IPS-20b (cell line): ENCODE results near the gene RPL41.
A peak's percentile ranks its signal among the peaks of the same experiment; 100 is the strongest.

Source experiments
- H3K27ac ChIP-seq: one replicate; pipeline ENCODE4 v1.5.1; 2013; ENCODE audit warnings: low read length
- H3K27me3 ChIP-seq: 2 replicates; pipeline ENCODE4 v1.6.1; 2013; ENCODE audit warnings: mild to moderate bottlenecking, low read length, inconsistent platforms; ENCODE audit not compliant: insufficient read depth
- H3K36me3 ChIP-seq: 2 replicates; pipeline ENCODE4 v1.6.1; 2013; ENCODE audit warnings: low read depth, mild to moderate bottlenecking, inconsistent platforms, low read length, moderate library complexity; ENCODE audit not compliant: insufficient read depth
- H3K4me1 ChIP-seq: 2 replicates; pipeline ENCODE4 v1.6.1; 2013; ENCODE audit warnings: mild to moderate bottlenecking, control low read depth, inconsistent platforms, low read length, moderate library complexity; ENCODE audit not compliant: insufficient read depth
- H3K4me3 ChIP-seq: 2 replicates; pipeline ENCODE4 v1.5.1; 2013; ENCODE audit warnings: mild to moderate bottlenecking, low read length, inconsistent platforms
- H3K9ac ChIP-seq: 2 replicates; pipeline ENCODE4 v1.6.1; 2013; ENCODE audit warnings: low read depth, mild to moderate bottlenecking, inconsistent platforms, low read length, moderate library complexity
- H3K9me3 ChIP-seq: 2 replicates; pipeline ENCODE4 v1.6.1; 2013; ENCODE audit warnings: mild to moderate bottlenecking, low read depth, low read length, inconsistent platforms; ENCODE audit not compliant: insufficient read depth

Gene RPL41

DNA sequence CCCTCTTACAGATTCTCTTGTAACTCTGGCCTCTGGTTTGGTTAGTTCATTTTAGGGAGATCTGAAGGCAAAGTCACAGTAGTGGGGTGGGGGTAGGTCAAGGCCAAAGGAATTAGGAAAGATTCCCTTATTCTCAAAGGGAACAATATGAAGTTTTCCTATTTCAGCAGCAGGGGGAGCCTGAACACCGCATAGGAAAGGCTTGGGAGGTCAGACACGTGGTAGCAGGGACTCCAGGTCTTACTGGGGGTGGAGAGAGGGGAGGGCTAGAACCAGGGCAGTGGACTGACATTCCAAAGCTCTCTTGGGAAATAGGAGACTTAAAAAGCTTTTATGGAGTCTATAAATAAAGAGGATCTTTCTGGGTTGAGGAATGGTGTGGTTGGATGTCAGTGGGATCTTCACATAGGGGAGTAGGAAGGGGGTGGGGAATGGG is 2.9 kb downstream of the RPL41 start:
- no peak overlapping the region for H3K27ac ChIP-seq

DNA sequence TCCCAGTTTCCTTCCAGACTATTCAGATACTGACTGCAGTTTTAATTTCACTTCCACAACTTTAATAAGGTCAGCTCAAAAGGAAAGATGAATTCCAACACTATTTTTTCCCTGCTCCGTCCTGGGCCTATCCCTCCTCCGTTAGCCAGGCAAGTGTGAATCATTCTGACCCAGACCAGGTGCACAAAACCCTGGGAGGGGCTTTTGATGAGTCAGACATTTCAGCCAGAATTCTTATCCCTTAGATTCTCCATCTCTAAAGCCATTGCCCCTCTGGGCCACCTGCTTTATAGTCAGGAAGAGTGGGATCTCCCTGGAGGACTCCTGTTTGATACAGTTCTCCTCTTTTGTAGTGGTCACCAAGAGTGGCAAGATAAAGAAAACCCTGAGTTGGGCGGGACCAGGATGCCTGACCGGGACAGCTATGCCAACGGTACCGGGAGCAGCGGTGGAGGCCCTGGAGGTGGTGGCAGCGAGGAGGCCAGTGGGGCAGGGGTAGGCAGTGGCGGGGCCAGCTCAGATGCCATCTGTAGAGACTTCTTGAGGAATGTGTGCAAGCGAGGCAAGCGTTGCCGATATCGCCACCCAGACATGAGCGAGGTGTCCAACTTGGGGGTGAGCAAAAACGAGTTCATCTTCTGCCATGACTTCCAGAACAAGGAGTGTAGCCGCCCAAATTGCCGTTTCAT is 3.9 kb downstream of the RPL41 start:
- Histone ChIP-seq H3K4me1 (peaks cover 10% of the 10 kb centered on the region; the same call in 1 of the 2 replicates), H3K9me3 (no peaks in the 10 kb centered on the region), H3K27me3 (no peaks in the 10 kb centered on the region), H3K4me3 (no peak overlapping the region), H3K9ac (no peak overlapping the region), H3K36me3 (peaks cover 26% of the 10 kb centered on the region), H3K27ac (no peak overlapping the region)

More for the DNA sequence above, 2.9 kb downstream of the RPL41 start:
- H3K9ac ChIP-seq = peak overlapping the region; percentile 86; the same call in 1 of the 2 replicates
- H3K36me3 ChIP-seq = peaks cover 26% of the 10 kb centered on the region
- no peaks in the 10 kb centered on the region for H3K27me3 ChIP-seq
- peak overlapping the region; percentile 97 for H3K4me3 ChIP-seq
- H3K4me1 ChIP-seq = peaks cover 10% of the 10 kb centered on the region; the same call in 1 of the 2 replicates
- H3K9me3 ChIP-seq = no peaks in the 10 kb centered on the region

DNA sequence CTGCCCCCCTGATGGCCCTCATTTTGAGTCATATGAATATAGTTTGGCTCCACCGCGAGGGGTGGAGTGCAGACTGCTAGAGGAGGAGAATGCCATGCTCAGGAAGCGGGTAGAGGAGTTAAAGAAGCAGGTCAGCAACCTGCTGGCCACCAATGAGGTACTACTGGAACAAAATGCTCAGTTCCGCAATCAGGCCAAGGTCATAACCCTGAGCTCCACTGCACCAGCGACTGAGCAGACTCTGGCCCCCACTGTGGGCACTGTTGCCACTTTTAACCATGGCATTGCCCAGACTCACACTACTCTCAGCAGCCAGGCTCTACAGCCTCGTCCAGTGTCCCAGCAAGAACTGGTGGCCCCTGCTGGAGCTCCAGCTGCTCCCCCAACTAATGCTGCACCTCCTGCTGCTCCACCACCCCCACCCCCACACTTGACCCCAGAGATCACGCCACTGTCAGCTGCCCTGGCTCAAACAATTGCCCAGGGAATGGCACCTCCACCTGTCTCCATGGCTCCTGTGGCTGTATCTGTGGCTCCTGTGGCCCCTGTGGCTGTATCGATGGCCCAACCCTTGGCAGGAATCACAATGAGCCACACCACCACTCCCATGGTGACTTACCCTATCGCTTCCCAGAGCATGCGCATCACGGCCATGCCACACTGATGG is 4.9 kb downstream of the RPL41 start:
- H3K27ac ChIP-seq = no peak overlapping the region
- H3K27me3 ChIP-seq = no peaks in the 10 kb centered on the region
- H3K4me1 ChIP-seq = peaks cover 12% of the 10 kb centered on the region; the same call in 1 of the 2 replicates
- H3K9ac ChIP-seq = no peak overlapping the region
- no peak overlapping the region for H3K4me3 ChIP-seq
- H3K9me3 ChIP-seq = no peaks in the 10 kb centered on the region
- peaks cover 26% of the 10 kb centered on the region for H3K36me3 ChIP-seq

- H3K27ac ChIP-seq = no peak overlapping the region
- H3K9me3 ChIP-seq = no peaks in the 10 kb centered on the region
- H3K36me3 ChIP-seq = peaks cover 16% of the 10 kb centered on the region
- no peaks in the 10 kb centered on the region for H3K27me3 ChIP-seq
- peaks cover 23% of the 10 kb centered on the region; the same call in 1 of the 2 replicates for H3K4me1 ChIP-seq
- H3K9ac ChIP-seq = no peak overlapping the region
- no peak overlapping the region for H3K4me3 ChIP-seq
Observed at GRCh38 chr12:56122637-56123036, 6.2 kb downstream of the RPL41 start.

GRCh38 chr12:56124133-56124532 is 7.7 kb downstream of the RPL41 start:
- Histone ChIP-seq H3K9ac (no peak overlapping the region), H3K27me3 (no peaks in the 10 kb centered on the region), H3K4me1 (peaks cover 19% of the 10 kb centered on the region; the same call in 1 of the 2 replicates), H3K9me3 (no peaks in the 10 kb centered on the region), H3K36me3 (peaks cover 14% of the 10 kb centered on the region), H3K27ac (no peak overlapping the region), H3K4me3 (no peak overlapping the region)

DNA sequence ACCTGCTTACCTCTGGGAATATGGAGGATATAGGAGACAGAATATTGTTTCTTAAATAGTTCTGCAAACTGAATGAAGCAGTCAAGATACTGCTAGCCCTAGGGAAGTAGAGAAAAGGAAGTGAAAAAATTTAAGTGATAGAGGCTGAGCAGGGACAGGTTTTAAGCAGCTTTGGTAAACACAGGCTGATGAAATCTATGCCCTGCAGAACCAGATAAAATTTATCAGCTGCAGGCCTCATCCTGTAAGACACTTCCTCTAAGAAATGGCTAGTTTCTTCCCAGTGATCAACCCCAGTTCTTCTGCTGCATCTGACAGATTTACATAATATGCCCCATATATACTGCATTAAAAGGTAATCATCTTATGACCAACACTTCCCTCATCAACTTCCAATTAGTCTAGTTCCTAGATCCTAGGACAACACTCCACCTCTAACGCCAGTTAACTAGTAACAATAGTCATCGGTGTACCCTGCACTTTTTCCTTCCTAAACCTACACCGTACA is 10.4 kb downstream of the RPL41 start:
- H3K9ac ChIP-seq = peak overlapping the region; percentile 74; the same call in 1 of the 2 replicates
- H3K27ac ChIP-seq = no peak overlapping the region
- H3K27me3 ChIP-seq = no peaks in the 10 kb centered on the region
- peaks cover 13% of the 10 kb centered on the region; the same call in 1 of the 2 replicates for H3K4me1 ChIP-seq
- peaks cover 18% of the 10 kb centered on the region for H3K36me3 ChIP-seq
- no peaks in the 10 kb centered on the region for H3K9me3 ChIP-seq
- peak overlapping the region; percentile 63 for H3K4me3 ChIP-seq

DNA sequence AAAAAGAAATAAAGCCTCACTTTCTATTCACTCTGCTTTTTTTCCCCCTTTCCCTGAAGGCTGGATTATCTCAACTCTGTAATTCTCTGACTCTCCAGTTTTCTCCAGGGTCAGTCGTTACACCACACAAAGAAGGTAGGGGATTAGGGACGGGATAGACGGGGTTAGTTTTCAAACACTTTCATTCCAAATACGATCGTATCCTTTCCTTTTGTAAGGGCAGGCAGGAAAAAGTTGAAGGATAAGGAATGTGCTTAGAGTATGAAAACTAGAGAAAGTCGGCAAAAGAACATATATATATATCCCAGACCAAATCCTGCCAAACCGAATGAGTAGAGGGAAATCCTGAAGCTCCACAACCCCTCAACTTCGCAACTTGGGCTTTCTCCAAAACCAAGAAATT is 11.1 kb downstream of the RPL41 start:
- Histone ChIP-seq H3K36me3 (peaks cover 25% of the 10 kb centered on the region), H3K9me3 (no peaks in the 10 kb centered on the region), H3K27ac (no peak overlapping the region), H3K4me3 (peak overlapping the region; percentile 63), H3K4me1 (peaks cover 13% of the 10 kb centered on the region; the same call in 1 of the 2 replicates), H3K9ac (peak overlapping the region; percentile 74; the same call in 1 of the 2 replicates), H3K27me3 (no peaks in the 10 kb centered on the region)

GRCh38 chr12:56127888-56128669 is 11.6 kb downstream of the RPL41 start, which contains the start of gene ESYT1:
Gene ESYT1, plus strand, starts transcription at chr12:56128267. Its CDS starts 53 bp downstream, at chr12:56128320.
- peak within 1 kb of the TSS; percentile 86 for H3K4me3 ChIP-seq
- peak within 1 kb of the TSS; percentile 93 for H3K9ac ChIP-seq
- H3K27me3 ChIP-seq = no peaks in the 10 kb centered on the region
- no peaks in the 10 kb centered on the region for H3K9me3 ChIP-seq
- H3K27ac ChIP-seq = no peak within 1 kb of the TSS
- peaks cover 29% of the 10 kb centered on the region for H3K36me3 ChIP-seq
- peaks cover 13% of the 10 kb centered on the region; the same call in 1 of the 2 replicates for H3K4me1 ChIP-seq

DNA sequence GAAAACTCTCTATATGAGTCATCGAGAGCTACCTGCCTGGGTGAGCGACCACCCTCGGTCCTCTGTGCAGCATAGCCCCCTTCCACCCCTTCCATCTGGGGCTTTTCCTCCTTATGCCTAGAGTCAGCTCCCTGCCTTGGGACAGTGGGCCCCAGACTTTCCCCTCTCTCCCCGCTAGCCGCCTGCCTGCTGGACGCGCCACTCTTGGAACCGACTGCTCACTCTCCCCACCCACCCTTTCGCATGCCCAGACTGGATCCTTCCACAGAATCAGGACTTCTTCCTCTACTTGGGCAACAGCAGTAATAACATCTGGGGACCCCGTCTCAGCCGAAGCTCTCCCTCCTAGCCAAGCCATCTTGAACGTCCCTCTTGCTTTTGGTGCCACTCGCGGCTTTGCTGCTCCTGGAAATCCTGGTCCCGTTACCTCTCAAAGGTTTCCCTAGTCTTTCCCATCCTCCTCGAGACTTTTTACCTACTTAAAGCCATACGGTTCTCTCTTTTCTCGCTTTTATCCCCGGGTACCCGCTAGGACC is 12.3 kb downstream of the RPL41 start:
- Histone ChIP-seq H3K9ac (peak overlapping the region; percentile 93), H3K27me3 (no peaks in the 10 kb centered on the region), H3K27ac (no peak overlapping the region), H3K4me3 (peak overlapping the region; percentile 86), H3K9me3 (no peaks in the 10 kb centered on the region), H3K36me3 (peaks cover 35% of the 10 kb centered on the region), H3K4me1 (peaks cover 13% of the 10 kb centered on the region; the same call in 1 of the 2 replicates)

DNA sequence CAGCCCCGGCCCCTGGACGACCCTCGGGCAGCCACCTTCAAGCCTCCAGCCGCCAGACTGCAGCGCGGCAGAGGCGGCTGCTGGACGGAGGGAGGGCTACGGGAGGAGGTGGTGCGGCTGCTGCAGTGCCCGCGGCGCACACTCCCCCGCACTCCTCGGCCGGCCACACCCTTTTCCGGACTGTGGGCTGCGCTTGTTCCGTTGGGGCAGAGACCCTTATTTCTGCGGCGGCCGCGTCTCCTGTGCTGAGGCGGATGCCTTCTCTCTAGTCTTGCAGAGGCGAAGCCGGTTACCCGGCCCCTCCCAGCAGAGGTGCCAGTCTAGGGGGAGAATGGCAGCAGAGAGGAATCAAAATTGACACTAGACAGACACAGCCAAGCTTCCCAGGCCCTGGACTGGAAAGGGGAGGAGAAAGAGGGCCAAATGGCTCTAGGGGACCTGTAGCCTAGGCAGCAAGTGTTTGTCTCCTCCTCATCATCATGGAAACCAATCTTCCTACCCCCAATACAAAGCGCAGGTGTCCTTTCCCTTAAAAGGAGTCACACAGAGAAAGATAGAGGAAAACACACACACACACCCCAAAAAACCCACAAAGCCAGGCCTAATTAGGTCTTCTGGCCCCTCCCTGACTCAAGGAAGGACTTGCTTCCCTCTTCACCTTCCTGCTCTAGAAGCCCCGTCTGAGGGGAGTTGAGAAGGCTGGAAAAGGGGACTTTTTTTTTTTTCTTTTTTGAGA is 12.9 kb downstream of the RPL41 start:
- peaks cover 13% of the 10 kb centered on the region; the same call in 1 of the 2 replicates for H3K4me1 ChIP-seq
- H3K27ac ChIP-seq = no peak overlapping the region

More for the DNA sequence above, 12.9 kb downstream of the RPL41 start:
- H3K27me3 ChIP-seq = no peaks in the 10 kb centered on the region
- peak overlapping the region; percentile 86 for H3K4me3 ChIP-seq
- H3K9ac ChIP-seq = peak overlapping the region; percentile 93
- H3K36me3 ChIP-seq = peaks cover 42% of the 10 kb centered on the region
- no peaks in the 10 kb centered on the region for H3K9me3 ChIP-seq
